NCI-H69 (cell line): ENCODE data around the gene TMLHE.
"Not testable (repeated sequence)": the region's sequence is repeated elsewhere in the genome, so short reads cannot be mapped to it uniquely, and the experiment has no call there.

Experiments used
- DNase-seq: peaks from one replicate; lab custom pipeline; 2025; lab: John Stamatoyannopoulos, UW

The TMLHE gene

GRCh38 chrX:155495134-155495533, 117.6 kb downstream of the TMLHE start:
- DNase-seq: not testable (repeated sequence)

GRCh38 chrX:155491421-155491820, 121.3 kb downstream of the TMLHE start:
- not testable (repeated sequence) for DNase-seq

- DNase-seq: not testable (repeated sequence)
Measured at GRCh38 chrX:155477136-155477535, 135.6 kb downstream of the TMLHE start.

- DNase-seq: not testable (repeated sequence)
Measured at GRCh38 chrX:155466269-155466938, 146.3 kb downstream of the TMLHE start.

GRCh38 chrX:155460501-155460900, 152.3 kb downstream of the TMLHE start:
- not testable (repeated sequence) for DNase-seq

- DNase-seq: not testable (repeated sequence)
Measured at GRCh38 chrX:155458471-155458870, 154.3 kb downstream of the TMLHE start, which contains the start of gene F8A3. Gene F8A3 (minus strand): TSS chrX:155458620. CDS start chrX:155458600, 20 bp downstream.

- not testable (repeated sequence) for DNase-seq
Measured at GRCh38 chrX:155457761-155458447, 154.8 kb downstream of the TMLHE start.

GRCh38 chrX:155441097-155441496, 171.7 kb downstream of the TMLHE start:
- no peak for DNase-seq
